HepG2 (cell line): Measurements from ENCODE around the gene ANTXR1. TPM values are rescaled to one million over a fixed set of nuclear protein-coding genes. Genes with fewer than 3 reads are reported as not detected.
A peak's percentile ranks its signal among the peaks of the same experiment; 100 is the strongest.

Experiments used
- ATAC-seq: fragments of 200-7000 bp; cut with Tn5 transposase; 3 replicates; pipeline ENCODE4 v1.9.1; 2020; ENCODE audit warnings: mild to moderate bottlenecking, moderate library complexity
- BruUV-seq: library from RNA; stranded (reverse); fragments of 400-500 nt; replicated peaks from 2 replicates; lab custom pipeline; 2021; lab: Mats Ljungman, UMichigan
- CTCF ChIA-PET: fragments of 300-600 bp; formaldehyde crosslinking; extraction: SDS; loops from one replicate; lab custom pipeline; 2021; ENCODE audit warnings: low total read pairs, inconsistent platforms, low intra/inter-chr PET ratio; lab: Yijun Ruan, JAX
- POLR2A ChIA-PET: fragments of 350-600 bp; sonication (Branson Sonifier 250); formaldehyde crosslinking; loops from one replicate; lab custom pipeline; 2020; ENCODE audit warnings: antibody characterized with exemption, inconsistent platforms; lab: Yijun Ruan, JAX
- DNase-seq: peaks from one replicate; pipeline ENCODE4 v3.0.0-alpha.2; 2015; ENCODE audit warnings: low spot score
- FAIRE-seq: peaks from 3 replicates; lab custom pipeline; 2011; peaks lifted over from hg19 to GRCh38; lab: Jason Lieb, UNC
- H2AFZ ChIP-seq: one replicate; pipeline ENCODE4 v1.6.1; 2011; ENCODE audit warnings: low read length, inconsistent platforms
- H3K27ac ChIP-seq: fragments of 300-600 bp; 3 replicates; pipeline ENCODE4 v1.8.0; 2011; ENCODE audit warnings: mixed run types, mild to moderate bottlenecking, mixed read lengths, low read length, inconsistent platforms; ENCODE audit not compliant: insufficient read depth; ENCODE audit errors: extremely low read length
- H3K27me3 ChIP-seq, 2 experiments: fragments of 200-600 bp in 1 of 2; 2 replicates in 1 of 2; 3 replicates in 1 of 2; pipeline versions ENCODE4 v1.6.0 to v1.8.0; 2011; ENCODE audit warnings: low read length in 2 of 2, mild to moderate bottlenecking in 2 of 2, moderate library complexity in 2 of 2, inconsistent platforms in 1 of 2; ENCODE audit not compliant: insufficient read depth in 2 of 2, control insufficient read depth in 1 of 2
- H3K36me3 ChIP-seq, 2 experiments: fragments of 200-600 bp in 1 of 2; replicated peaks in 1 of 2; 2 replicates in 1 of 2; 3 replicates in 1 of 2; pipeline versions ENCODE4 v1.5.1 to v1.8.0; 2011; ENCODE audit warnings: low read length in 2 of 2, inconsistent platforms in 1 of 2; ENCODE audit not compliant: insufficient read depth in 2 of 2, control insufficient read depth in 1 of 2
- H3K4me1 ChIP-seq: 2 replicates; pipeline ENCODE4 v1.5.1; 2012; ENCODE audit warnings: low read length, inconsistent platforms; ENCODE audit not compliant: insufficient read depth
- H3K4me2 ChIP-seq: 2 replicates; pipeline ENCODE4 v1.6.0; 2011; ENCODE audit warnings: low read depth, low read length, inconsistent platforms
- H3K4me3 ChIP-seq, 3 experiments: fragments of 200-600 bp in 1 of 3; sonication (generic), shearing (Covaris generic) in 1 of 3; replicated peaks in 1 of 3; 2 replicates each; pipeline ENCODE4 v1.5.1; 2011 to 2016; ENCODE audit warnings: low read length in 3 of 3, inconsistent platforms in 2 of 3, low read depth in 2 of 3, mild to moderate bottlenecking in 2 of 3, control low read depth in 1 of 3, mixed read lengths in 1 of 3; ENCODE audit not compliant: insufficient read depth in 1 of 3
- H3K79me2 ChIP-seq: one replicate; pipeline ENCODE4 v1.6.1; 2011; ENCODE audit warnings: low read length, inconsistent platforms; ENCODE audit not compliant: insufficient read depth
- H3K9ac ChIP-seq: 2 replicates; pipeline ENCODE4 v1.6.0; 2011; ENCODE audit warnings: mild to moderate bottlenecking, low read depth, low read length, inconsistent platforms; ENCODE audit not compliant: insufficient read depth
- H3K9me3 ChIP-seq: 2 replicates; pipeline ENCODE4 v1.5.1; 2012; ENCODE audit warnings: mild to moderate bottlenecking, low read length
- H4K20me1 ChIP-seq: 2 replicates; pipeline ENCODE4 v1.6.0; 2011; ENCODE audit warnings: inconsistent platforms, mild to moderate bottlenecking, low read length, moderate library complexity; ENCODE audit not compliant: insufficient read depth
- CEBPB ChIP-seq: IDR thresholded peaks from 2 replicates; pipeline ENCODE4 v1.6.1; 2011; ENCODE audit warnings: low read depth, low read length, improper control_type of control experiment, borderline replicate concordance
- CEBPG ChIP-seq: IDR thresholded peaks from 2 replicates; pipeline ENCODE4 v1.6.1; 2016
- CREB1 ChIP-seq, 2 experiments: fragments of 450-650 bp in 1 of 2; IDR thresholded peaks; 2 replicates each; pipeline ENCODE4 v1.6.1; 2016 to 2017; ENCODE audit warnings: control low read depth in 1 of 2, mild to moderate bottlenecking in 1 of 2, missing compliant biosample characterization in 1 of 2, missing genetic modification characterization in 1 of 2
- DNMT1 ChIP-seq: sonication (generic); formaldehyde crosslinking; IDR thresholded peaks from 2 replicates; pipeline ENCODE4 v1.5.1; 2020; ENCODE audit warnings: mild to moderate bottlenecking, missing genetic modification reagents
- EHMT2 ChIP-seq: fragments of 200-600 bp; sonication (generic); IDR thresholded peaks from 2 replicates; pipeline ENCODE4 v1.7.0; 2017; ENCODE audit warnings: antibody characterized with exemption, low read depth, low read length, borderline replicate concordance
- FOXP1 ChIP-seq, 2 experiments: fragments of 450-650 bp in 1 of 2; IDR thresholded peaks; 2 replicates each; pipeline ENCODE4 v1.6.1; 2017 to 2018; ENCODE audit warnings: antibody characterized with exemption in 1 of 2
- GLMP ChIP-seq: sonication (generic); formaldehyde crosslinking; IDR thresholded peaks from 2 replicates; pipeline ENCODE4 v1.9.0; 2021; ENCODE audit warnings: missing genetic modification reagents, mild to moderate bottlenecking, borderline replicate concordance
- HIC2 ChIP-seq: sonication (generic); formaldehyde crosslinking; IDR thresholded peaks from 2 replicates; pipeline ENCODE4 v1.9.0; 2022; ENCODE audit warnings: low read depth, missing genetic modification reagents
- JUNB ChIP-seq: sonication (generic); formaldehyde crosslinking; IDR thresholded peaks from 2 replicates; pipeline ENCODE4 v1.8.0; 2022; ENCODE audit warnings: missing genetic modification reagents, mild to moderate bottlenecking, borderline replicate concordance
- KDM2A ChIP-seq: sonication (generic); formaldehyde crosslinking; IDR thresholded peaks from 2 replicates; pipeline ENCODE4 v1.4.0; 2020; ENCODE audit warnings: low read depth, missing genetic modification reagents, borderline replicate concordance
- MAX ChIP-seq: IDR thresholded peaks from 2 replicates; pipeline ENCODE4 v1.6.1; 2012; ENCODE audit warnings: inconsistent platforms
- TAF1 ChIP-seq: sonication (generic); formaldehyde crosslinking; IDR thresholded peaks from 2 replicates; pipeline ENCODE4 v1.4.0; 2020; ENCODE audit warnings: missing genetic modification reagents
- TCF12 ChIP-seq, 2 experiments: fragments of 450-650 bp in 1 of 2; sonication (generic) in 1 of 2; formaldehyde crosslinking in 1 of 2; IDR thresholded peaks; 2 replicates each; pipeline versions ENCODE4 v1.6.1 to v1.8.0; 2017 to 2022; ENCODE audit warnings: antibody characterized with exemption in 1 of 2, mild to moderate bottlenecking in 1 of 2, missing genetic modification reagents in 1 of 2, moderate library complexity in 1 of 2
- TFDP1 ChIP-seq: IDR thresholded peaks from 2 replicates; pipeline ENCODE4 v1.6.1; 2016; ENCODE audit warnings: missing compliant biosample characterization, missing genetic modification reagents, borderline replicate concordance
- ZNF614 ChIP-seq: IDR thresholded peaks from 2 replicates; pipeline ENCODE4 v1.6.1; 2018; ENCODE audit warnings: missing biosample characterization, missing genetic modification reagents, inconsistent platforms, borderline replicate concordance
- ZNF644 ChIP-seq: IDR thresholded peaks from 2 replicates; pipeline ENCODE4 v1.6.1; 2016; ENCODE audit warnings: low read depth
- WGBS: methylation state at CpG from one replicate; pipeline ENCODE4 v1.1.6; 2017; ENCODE audit warnings: low lambda C conversion rate; 5-methylcytosine and 5-hydroxymethylcytosine counted together
- in situ Hi-C: cut with HindIII; loops from 2 replicates; pipeline ENCODE4 v1.10.0; 2017; ENCODE audit warnings: low pct_unique_long_range_greater_than_20kb; ENCODE audit not compliant: extremely low pct_ligation_motif_present
- intact Hi-C: fragments of 100-400 bp; cut with micrococcal nuclease; formaldehyde crosslinking; loops from one replicate; pipeline ENCODE4 v1.10.0; 2022; ENCODE audit not compliant: unreplicated experiment
- polyA plus RNA-seq, 8 experiments: library from polyadenylated mRNA; depleted of rRNA in 3 of 8; stranded (reverse) in 7 of 8; unstranded in 1 of 8; fragments of >200 nt; fragmentation: Illumina TruSeq in 4 of 8; extraction: Trizol in 4 of 8; gene quantifications; 2 replicates each; pipeline versions ENCODE4 v1.2.1 to v1.2.3, GENCODE V29; 2011 to 2016; ENCODE audit warnings: low read depth in 4 of 8, missing spikeins in 1 of 8, mixed read lengths in 1 of 8; ENCODE audit not compliant: insufficient read depth in 1 of 8
- total RNA-seq, 5 experiments: library from RNA; depleted of rRNA; stranded (reverse); fragments of >200 nt; fragmentation: Illumina TruSeq; extraction: Trizol; gene quantifications; 2 replicates each; pipeline ENCODE4 v1.2.3, GENCODE V29; 2016; ENCODE audit warnings: low read depth in 1 of 5

The ANTXR1 gene
- total and polyA plus RNA-seq, 2 of the 13 experiments (the other 11 are each of a cell fraction or from before 2014, with no cell fraction given) = 4.5 to 12.7 TPM

- TF ChIP-seq TCF12 (IDR thresholded peaks at IDR 0.05) = no peak
- no peak for TF ChIP-seq TCF12 (CRISPR knock-in tag; IDR thresholded peaks at IDR 0.05)
- TF ChIP-seq TFDP1 (CRISPR knock-in tag) = peak; percentile 41; the same call in 1 of the 2 replicates
- 0 out of 2 replicates have a peak, but pooled peaks have one; percentile 16 for TF ChIP-seq KDM2A
- 0 out of 2 replicates have a peak, but pooled peaks have one; percentile 35 for TF ChIP-seq ZNF614 (CRISPR knock-in tag)
- TF ChIP-seq GLMP = no peak
Observed at GRCh38 chr2:69082430-69082997, 69.5 kb downstream of the ANTXR1 start (continued).

GRCh38 chr2:69083235-69083748 is 70.3 kb downstream of the ANTXR1 start:
- no peak for FAIRE-seq
- H3K27ac ChIP-seq = peak overlapping the region; percentile 49
- 90% methylated on average over 2 of the region's 2 CpGs for WGBS
- no TSS peak for BruUV-seq
- peak overlapping the region; percentile 65 for H3K4me2 ChIP-seq
- CTCF ChIA-PET = no interaction called here
- no peaks in the 10 kb centered on the region for H4K20me1 ChIP-seq
- H3K9ac ChIP-seq = peak overlapping the region; percentile 27; the same call in 1 of the 2 replicates
- DNase-seq = peak; percentile 24
- no peak overlapping the region for H2AFZ ChIP-seq
- H3K79me2 ChIP-seq = no peaks in the 10 kb centered on the region
- no peaks in the 10 kb centered on the region for H3K27me3 ChIP-seq
- POLR2A ChIA-PET = interaction anchor here (0.9 to 2.2 kb wide), 12 partner anchors 11 to 561 kb away, joined by 3 to 11 read pairs (median 4); partner anchors contain the start of genes AAK1 and NFU1
- ATAC-seq = no peak; the same call in none of the 3 replicates
- H3K9me3 ChIP-seq = no peaks in the 10 kb centered on the region
- peaks cover 37% of the 10 kb centered on the region for H3K4me1 ChIP-seq
- H3K4me3 ChIP-seq = no peak overlapping the region
- peaks cover 0 to 5% of the 10 kb centered on the region in 2 experiments; a peak in 3 of 5 replicates for H3K36me3 ChIP-seq
- intact Hi-C loops (no loop called here), in situ Hi-C loops (no loop called here)
- no peak for TF ChIP-seq CREB1 (IDR thresholded peaks at IDR 0.05)
- 0 out of 2 replicates have a peak, but pooled peaks have one; percentile 7 for TF ChIP-seq CREB1 (CRISPR knock-in tag; IDR thresholded peaks at IDR 0.05)
- TF ChIP-seq EHMT2 = 0 out of 2 replicates have a peak, but pooled peaks have one; percentile 56
- TF ChIP-seq CEBPB = peak; percentile 87
- TF ChIP-seq MAX = 0 out of 2 replicates have a peak, but pooled peaks have one; percentile 1
- peak; percentile 65 for TF ChIP-seq CEBPG (CRISPR knock-in tag)
- TF ChIP-seq FOXP1 (IDR thresholded peaks at IDR 0.05) = no peak
- no peak for TF ChIP-seq FOXP1 (CRISPR knock-in tag; IDR thresholded peaks at IDR 0.05)
- no peak for TF ChIP-seq JUNB (CRISPR knock-in tag)
- peak; percentile 21; the same call in 1 of the 2 replicates for TF ChIP-seq ZNF644 (CRISPR knock-in tag)
- 0 out of 2 replicates have a peak, but pooled peaks have one; percentile 32 for TF ChIP-seq HIC2 (CRISPR knock-in tag)
- TF ChIP-seq DNMT1 = no peak
- no peak for TF ChIP-seq TAF1 (CRISPR knock-in tag)
